A549 (cell line): Measurements from ENCODE around the gene UBE2N. TPM values are rescaled to one million over a fixed set of nuclear protein-coding genes. Genes with fewer than 3 reads are reported as not detected.

ENCODE experiments used
- ATAC-seq, 2 experiments: fragments of 200-7000 bp in 1 of 2; fragments of >200 bp in 1 of 2; cut with Nextera tagmentation in 1 of 2; cut with Tn5 transposase in 1 of 2; 3 replicates each; pipeline versions ENCODE4 v1.8.0 to v1.9.1; 2018 to 2020; ENCODE audit warnings: mild to moderate bottlenecking in 1 of 2, moderate library complexity in 1 of 2
- CTCF ChIA-PET: fragments of 300-600 bp; sonication (Branson Sonifier 250); formaldehyde crosslinking; extraction: SDS; loops from one replicate; lab custom pipeline; 2021; ENCODE audit warnings: antibody characterized with exemption, inconsistent platforms; lab: Yijun Ruan, JAX
- POLR2A ChIA-PET: fragments of 350-600 bp; formaldehyde crosslinking; extraction: SDS; loops from one replicate; lab custom pipeline; 2021; ENCODE audit warnings: antibody characterized with exemption, inconsistent platforms; lab: Yijun Ruan, JAX
- DNase-seq, 2 experiments: peaks; one replicate each; pipeline versions ENCODE4 v3.0.0 to v3.0.0-alpha.2; 2011 to 2016; ENCODE audit warnings: low read depth in 1 of 2, low spot score in 1 of 2
- FAIRE-seq: peaks from 2 replicates; lab custom pipeline; 2011; peaks lifted over from hg19 to GRCh38; lab: Jason Lieb, UNC
- H3K27ac ChIP-seq, 2 experiments: fragments of >200 bp; sonication (Bioruptor Twin); formaldehyde crosslinking; 3 replicates each; pipeline ENCODE4 v1.5.1; 2016 to 2017
- H3K4me1 ChIP-seq: fragments of >200 bp; sonication (Bioruptor Twin); formaldehyde crosslinking; 3 replicates; pipeline ENCODE4 v1.6.1; 2016
- H3K4me2 ChIP-seq: fragments of >200 bp; sonication (Bioruptor Twin); formaldehyde crosslinking; 3 replicates; pipeline ENCODE4 v1.6.1; 2016
- H3K4me3 ChIP-seq: fragments of >200 bp; sonication (Bioruptor Twin); formaldehyde crosslinking; 3 replicates; pipeline ENCODE4 v1.5.1; 2016
- H3K9me3 ChIP-seq: fragments of >200 bp; sonication (Bioruptor Twin); formaldehyde crosslinking; 3 replicates; pipeline ENCODE4 v1.6.1; 2016
- CHD2 ChIP-seq: fragments of 150-350 bp; IDR thresholded peaks from 2 replicates; pipeline ENCODE4 v1.6.1; 2014; ENCODE audit warnings: low read length; ENCODE audit not compliant: partially characterized antibody
- E2F6 ChIP-seq: IDR thresholded peaks from 2 replicates; pipeline ENCODE4 v1.6.1; 2012; ENCODE audit warnings: low read depth, borderline replicate concordance
- EP300 ChIP-seq, 2 experiments: fragments of >200 bp; sonication (Bioruptor Twin); formaldehyde crosslinking; IDR thresholded peaks; 2 replicates in 1 of 2; 3 replicates in 1 of 2; pipeline ENCODE4 v1.6.1; 2016 to 2017
- GATA3 ChIP-seq: IDR thresholded peaks from 2 replicates; pipeline ENCODE4 v1.6.1; 2012; ENCODE audit warnings: borderline replicate concordance
- HES2 ChIP-seq: fragments of >200 bp; sonication (Bioruptor Twin); formaldehyde crosslinking; IDR thresholded peaks from 2 replicates; pipeline ENCODE4 v1.6.1; 2016
- HEYL ChIP-seq: fragments of 250-450 bp; sonication (Bioruptor Pico); IDR thresholded peaks from 2 replicates; pipeline ENCODE4 v1.8.0; 2021; ENCODE audit warnings: mild to moderate bottlenecking, moderate library complexity
- HMGXB4 ChIP-seq: fragments of 250-450 bp; sonication (Bioruptor Pico); IDR thresholded peaks from 2 replicates; pipeline ENCODE4 v1.5.0; 2021; ENCODE audit warnings: mild to moderate bottlenecking, moderate library complexity, borderline replicate concordance
- HOXA7 ChIP-seq: fragments of 250-450 bp; sonication (Bioruptor Pico); IDR thresholded peaks from 2 replicates; pipeline ENCODE4 v1.5.0; 2020; ENCODE audit warnings: mild to moderate bottlenecking, moderate library complexity
- HOXB13 ChIP-seq: fragments of 250-450 bp; sonication (Bioruptor Pico); IDR thresholded peaks from 2 replicates; pipeline ENCODE4 v1.5.0; 2020; ENCODE audit warnings: low read depth, mild to moderate bottlenecking, moderate library complexity
- HOXB5 ChIP-seq: fragments of 250-450 bp; sonication (Bioruptor Pico); IDR thresholded peaks from 2 replicates; pipeline ENCODE4 v1.5.0; 2020; ENCODE audit warnings: mild to moderate bottlenecking, moderate library complexity
- PHF8 ChIP-seq: fragments of 200-600 bp; sonication (generic); IDR thresholded peaks from 2 replicates; pipeline ENCODE4 v1.6.1; 2016; ENCODE audit warnings: low read depth, mild to moderate bottlenecking, antibody characterized with exemption, moderate library complexity, borderline replicate concordance
- RAD21 ChIP-seq, 2 experiments: fragments of >200 bp in 1 of 2; sonication (Bioruptor Twin) in 1 of 2; formaldehyde crosslinking in 1 of 2; IDR thresholded peaks in 1 of 2; conservative IDR thresholded peaks in 1 of 2; 2 replicates in 1 of 2; 3 replicates in 1 of 2; pipeline ENCODE4 v1.6.1; 2012 to 2018; ENCODE audit warnings: inconsistent platforms in 1 of 2
- REST ChIP-seq: fragments of 200-600 bp; sonication (generic); IDR thresholded peaks from 2 replicates; pipeline ENCODE4 v1.6.1; 2016; ENCODE audit warnings: antibody characterized with exemption, mild to moderate bottlenecking, moderate library complexity
- SMC3 ChIP-seq: fragments of >200 bp; sonication (Bioruptor Twin); formaldehyde crosslinking; IDR thresholded peaks from 3 replicates; pipeline ENCODE4 v1.6.1; 2018; ENCODE audit warnings: inconsistent platforms
- SREBF2 ChIP-seq: fragments of 450-650 bp; IDR thresholded peaks from 2 replicates; pipeline ENCODE4 v1.6.1; 2014; ENCODE audit warnings: mild to moderate bottlenecking, moderate library complexity
- WGBS: methylation state at CpG from one replicate; pipeline ENCODE4 v1.1.6; 2017; ENCODE audit errors: missing lambda C conversion rate; 5-methylcytosine and 5-hydroxymethylcytosine counted together
- polyA plus RNA-seq, 4 experiments: library from polyadenylated mRNA; depleted of rRNA in 3 of 4; stranded (reverse); fragments of >200 nt; fragmentation: RNase III in 1 of 4; extraction: RNeasy Plus Mini Kit Qiagen cat#74134 plus additional on column Dnase treatment in 1 of 4; gene quantifications; 2 replicates in 3 of 4; 3 replicates in 1 of 4; pipeline ENCODE4 v1.2.3, GENCODE V29; 2011 to 2017
- TF ChIP-seq, protein P1 (sequence below): IDR thresholded peaks from 2 replicates; pipeline ENCODE4 v1.6.1; 2012
- TF ChIP-seq, protein P2 (sequence below): fragments of >200 bp; sonication (Bioruptor Twin); formaldehyde crosslinking; IDR thresholded peaks from 3 replicates; pipeline ENCODE4 v1.6.1; 2016

UBE2N gene
- polyA plus RNA-seq, 2 of the 4 experiments (the other 2 are of a cell fraction), result 160 to 168 TPM

GRCh38 chr12:93438266-93439050 lies 3.3 kb downstream of the UBE2N start:
- Histone ChIP-seq H3K27ac (no peak overlapping the region), H3K4me2 (peak overlapping the region; percentile 75), H3K4me1 (peaks cover 41% of the 10 kb centered on the region), H3K9me3 (no peaks in the 10 kb centered on the region), H3K4me3 (no peak overlapping the region)
- DNase-seq (no peak), ATAC-seq (no peak), FAIRE-seq (no peak)
- WGBS, result 88% methylated on average over 3 of the region's 3 CpGs
- ChIA-PET CTCF (interaction anchor here (1.0 to 2.7 kb wide), 4 partner anchors 12 to 664 kb away, joined by 3 to 13 read pairs (median 4); no protein-coding TSS in a partner anchor), POLR2A (no interaction called here)
- TF ChIP-seq HOXB5 (CRISPR knock-in tag) (no peak), REST (no peak), PHF8 (no peak), HES2 (no peak), RAD21 (conservative IDR thresholded peaks at IDR 0.05 in 1 of 2, IDR thresholded peaks at IDR 0.05 in 1 of 2) (no peak), E2F6 (no peak), HOXB13 (CRISPR knock-in tag) (no peak), HEYL (no peak), CHD2 (no peak), HMGXB4 (CRISPR knock-in tag) (no peak), SREBF2 (no peak), HOXA7 (CRISPR knock-in tag) (no peak), SMC3 (no peak), EP300 (IDR thresholded peaks at IDR 0.05) (no peak), GATA3 (no peak)
- TF ChIP-seq, protein P1, sequence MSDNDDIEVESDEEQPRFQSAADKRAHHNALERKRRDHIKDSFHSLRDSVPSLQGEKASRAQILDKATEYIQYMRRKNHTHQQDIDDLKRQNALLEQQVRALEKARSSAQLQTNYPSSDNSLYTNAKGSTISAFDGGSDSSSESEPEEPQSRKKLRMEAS, result no peak
- TF ChIP-seq, protein P2, sequence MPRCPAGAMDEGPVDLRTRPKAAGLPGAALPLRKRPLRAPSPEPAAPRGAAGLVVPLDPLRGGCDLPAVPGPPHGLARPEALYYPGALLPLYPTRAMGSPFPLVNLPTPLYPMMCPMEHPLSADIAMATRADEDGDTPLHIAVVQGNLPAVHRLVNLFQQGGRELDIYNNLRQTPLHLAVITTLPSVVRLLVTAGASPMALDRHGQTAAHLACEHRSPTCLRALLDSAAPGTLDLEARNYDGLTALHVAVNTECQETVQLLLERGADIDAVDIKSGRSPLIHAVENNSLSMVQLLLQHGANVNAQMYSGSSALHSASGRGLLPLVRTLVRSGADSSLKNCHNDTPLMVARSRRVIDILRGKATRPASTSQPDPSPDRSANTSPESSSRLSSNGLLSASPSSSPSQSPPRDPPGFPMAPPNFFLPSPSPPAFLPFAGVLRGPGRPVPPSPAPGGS, result no peak
